ENCODE data around the gene NR4A1. TPM values are rescaled to one million over a fixed set of nuclear protein-coding genes. Genes with fewer than 3 reads are reported as not detected.

Gene NR4A1
- total and polyA plus RNA-seq, 9 of the 15 experiments (the other 6 are each of a cell fraction or from before 2014, with no cell fraction given): 0.07 to 4.7 (median 1.9) TPM; not detected in 1

- TF ChIP-seq SREBF1 (IDR thresholded peaks at IDR 0.05; ENCODE audit: borderline replicate concordance, low read depth, low read length) (peak; percentile 88), TCF7 (IDR thresholded peaks at IDR 0.05; ENCODE audit: borderline replicate concordance) (0 out of 2 replicates have a peak, but pooled peaks have one; percentile 38), ZNF134 (CRISPR knock-in tag; conservative IDR thresholded peaks at IDR 0.05) (0 out of 2 replicates have a peak, but pooled peaks have one; percentile 35), NR2C1 (IDR thresholded peaks at IDR 0.05) (peak; percentile 72), NR2C1 (tag; IDR thresholded peaks at IDR 0.05) (peak; percentile 45), CBFA2T3 (IDR thresholded peaks at IDR 0.05) (peak; percentile 51; the same call in 1 of the 2 replicates), ADNP (tag; IDR thresholded peaks at IDR 0.05) (no peak), TAF15 (IDR thresholded peaks at IDR 0.05; ENCODE audit: low read depth, low read length) (no peak), ARID4B (CRISPR knock-in tag; IDR thresholded peaks at IDR 0.05) (peak; percentile 91), RBFOX2 (IDR thresholded peaks at IDR 0.05; ENCODE audit: low read depth, low read length) (peak; percentile 92), MEIS2 (IDR thresholded peaks at IDR 0.05; ENCODE audit: partially characterized antibody) (no peak), ZNF778 (CRISPR knock-in tag; IDR thresholded peaks at IDR 0.05) (no peak), SMAD3 (CRISPR knock-in tag; conservative IDR thresholded peaks at IDR 0.05) (no peak), TCF15 (CRISPR knock-in tag; IDR thresholded peaks at IDR 0.05) (no peak), CREB5 (CRISPR knock-in tag; IDR thresholded peaks at IDR 0.05) (no peak), ERF (CRISPR knock-in tag; IDR thresholded peaks at IDR 0.05) (0 out of 2 replicates have a peak, but pooled peaks have one; percentile 28), PYGO2 (tag; IDR thresholded peaks at IDR 0.05) (no peak), MECOM (CRISPR knock-in tag; IDR thresholded peaks at IDR 0.05) (0 out of 2 replicates have a peak, but pooled peaks have one; percentile 43), GTF2B (IDR thresholded peaks at IDR 0.05; ENCODE audit: extremely low read depth, insufficient read length) (no peak), HMGXB4 (CRISPR knock-in tag; IDR thresholded peaks at IDR 0.05) (peak; percentile 95)
Observed at GRCh38 chr12:52069327-52070184, 18.3 kb downstream of the NR4A1 start, which contains the start of gene ATG101 (continued).

Data from K562 (cell line).